Measurements from ENCODE around the gene BNIP3. TPM values are rescaled to one million over a fixed set of nuclear protein-coding genes. Genes with fewer than 3 reads are reported as not detected.
A peak's percentile ranks its signal among the peaks of the same experiment; 100 is the strongest.

Gene BNIP3
- total RNA-seq, 2 donors from 2014 or later: 147 to 158 TPM

DNA sequence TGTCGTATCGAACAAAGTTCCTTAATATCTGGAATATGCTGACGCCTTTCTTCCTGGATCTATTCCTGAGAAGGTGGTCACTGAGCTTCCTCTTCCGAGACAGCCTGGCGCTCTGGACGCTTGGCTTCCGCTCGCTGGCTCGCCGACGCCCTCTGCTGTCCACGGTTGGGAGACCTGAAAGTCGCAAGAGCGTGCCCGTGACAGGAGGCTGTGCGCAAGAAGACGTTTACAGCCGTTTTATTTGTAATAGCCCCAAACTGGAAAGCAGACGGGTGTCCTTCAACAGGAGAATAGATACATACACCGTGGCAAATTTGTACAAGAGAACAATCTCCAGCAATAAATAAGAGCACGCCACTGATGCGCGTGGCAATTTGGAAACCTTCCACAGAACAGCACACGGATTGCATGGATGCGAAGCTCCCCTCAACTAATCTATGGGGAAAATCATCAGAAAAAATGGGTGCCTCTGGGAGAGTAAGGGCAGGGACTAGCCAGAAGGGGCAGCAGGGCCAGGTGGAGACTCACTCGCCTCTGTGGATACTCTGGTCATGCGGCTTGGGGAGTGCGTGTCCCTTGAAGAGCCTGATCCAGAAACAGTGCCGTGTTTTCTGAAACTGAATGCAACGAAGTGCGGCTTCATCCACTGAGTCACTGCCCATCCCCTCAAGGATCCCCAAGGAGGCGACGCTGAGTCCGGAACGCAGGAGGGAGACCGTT, 41.5 kb upstream of the BNIP3 start:
- ATAC-seq (peak; percentile 96), DNase-seq (peak; percentile 86 to 91 (median 88))
- H3K27me3 ChIP-seq: no peaks in the 10 kb centered on the region
- H3K36me3 ChIP-seq (replicated peaks in 1 of 2; ENCODE audit: insufficient read depth in 1 of 2, low read depth in 2 of 2): no peaks in the 10 kb centered on the region
- no peaks in the 10 kb centered on the region for H3K9me3 ChIP-seq
- no peak overlapping the region for H3K4me3 ChIP-seq
- H3K27ac ChIP-seq: no peak overlapping the region
- intact Hi-C loops (cut with DNase I): loop anchor here (5.0 kb wide), 2 partner anchors 46 to 141 kb away; no protein-coding TSS in a partner anchor
- 9 to 13% methylated on average over 34 to 36 of the region's 36 CpGs for WGBS, 2 donors
- TF ChIP-seq CTCF (IDR thresholded peaks at IDR 0.05) (peak; percentile 85 to 95 (median 94)), POLR2A (IDR thresholded peaks at IDR 0.05) (no peak)
- peaks cover 14% of the 10 kb centered on the region for H3K4me1 ChIP-seq

DNA sequence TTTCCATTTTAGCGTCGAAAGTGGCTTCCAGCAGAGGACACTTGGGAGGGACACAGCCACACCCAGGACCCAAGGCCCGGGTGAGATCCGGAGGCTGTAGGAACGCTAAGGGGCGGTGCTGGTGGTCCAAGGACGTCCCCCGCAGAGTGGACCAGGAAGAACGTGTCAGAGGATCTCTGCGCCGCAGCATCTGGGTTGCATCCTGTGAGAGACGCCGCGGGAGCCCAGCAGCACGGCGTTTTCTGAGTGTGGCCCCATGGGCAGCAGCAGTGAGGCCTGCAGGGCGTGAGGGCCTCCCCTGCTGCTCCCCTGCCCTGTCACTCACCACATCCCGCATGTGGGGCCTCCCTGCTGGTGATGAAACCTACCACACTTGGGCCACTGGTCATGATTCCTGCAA, 40.5 kb upstream of the BNIP3 start:
- ATAC-seq (no peak), DNase-seq (no peak)
- 87 to 90% methylated on average over 10 to 18 of the region's 18 CpGs for WGBS, 2 donors
- no peaks in the 10 kb centered on the region for H3K9me3 ChIP-seq
- intact Hi-C loops (cut with DNase I): loop anchor here (5.0 kb wide), 2 partner anchors 45 to 140 kb away; no protein-coding TSS in a partner anchor
- no peaks in the 10 kb centered on the region for H3K36me3 ChIP-seq (replicated peaks in 1 of 2; ENCODE audit: insufficient read depth in 1 of 2, low read depth in 2 of 2)
- no peaks in the 10 kb centered on the region for H3K27me3 ChIP-seq
- H3K4me3 ChIP-seq: no peak overlapping the region
- TF ChIP-seq CTCF (IDR thresholded peaks at IDR 0.05) (no peak), POLR2A (IDR thresholded peaks at IDR 0.05) (no peak)
- peaks cover 14% of the 10 kb centered on the region for H3K4me1 ChIP-seq
- no peak overlapping the region for H3K27ac ChIP-seq

GRCh38 chr10:132021504-132022143, 39.9 kb upstream of the BNIP3 start:
- intact Hi-C loops (cut with DNase I): loop anchor here (5.0 kb wide), 2 partner anchors 44 to 139 kb away; no protein-coding TSS in a partner anchor
- WGBS, 2 donors: 70 to 75% methylated on average over 9 to 12 of the region's 16 CpGs
- DNase-seq (no peak), ATAC-seq (no peak)
- H3K27ac ChIP-seq: no peak overlapping the region
- TF ChIP-seq CTCF (IDR thresholded peaks at IDR 0.05): no peak
- no peak for TF ChIP-seq POLR2A (IDR thresholded peaks at IDR 0.05)
- H3K36me3 ChIP-seq (replicated peaks in 1 of 2; ENCODE audit: insufficient read depth in 1 of 2, low read depth in 2 of 2): no peaks in the 10 kb centered on the region
- peaks cover 14% of the 10 kb centered on the region for H3K4me1 ChIP-seq
- no peak overlapping the region for H3K4me3 ChIP-seq
- no peaks in the 10 kb centered on the region for H3K27me3 ChIP-seq
- no peaks in the 10 kb centered on the region for H3K9me3 ChIP-seq

- DNase-seq (no peak), ATAC-seq (no peak)
- Histone ChIP-seq H3K4me3 (no peak overlapping the region), H3K27me3 (no peaks in the 10 kb centered on the region), H3K27ac (no peak overlapping the region), H3K36me3 (replicated peaks in 1 of 2; ENCODE audit: insufficient read depth in 1 of 2, low read depth in 2 of 2) (no peaks in the 10 kb centered on the region), H3K9me3 (no peaks in the 10 kb centered on the region), H3K4me1 (peaks cover 14% of the 10 kb centered on the region)
- TF ChIP-seq POLR2A (IDR thresholded peaks at IDR 0.05): no peak
- 95 to 96% methylated on average over 22 to 24 of the region's 24 CpGs for WGBS, 2 donors
- intact Hi-C loops (cut with DNase I): loop anchor here (5.0 kb wide), 2 partner anchors 44 to 139 kb away; no protein-coding TSS in a partner anchor
Observed at GRCh38 chr10:132021046-132021445, 39.3 kb upstream of the BNIP3 start.

DNA sequence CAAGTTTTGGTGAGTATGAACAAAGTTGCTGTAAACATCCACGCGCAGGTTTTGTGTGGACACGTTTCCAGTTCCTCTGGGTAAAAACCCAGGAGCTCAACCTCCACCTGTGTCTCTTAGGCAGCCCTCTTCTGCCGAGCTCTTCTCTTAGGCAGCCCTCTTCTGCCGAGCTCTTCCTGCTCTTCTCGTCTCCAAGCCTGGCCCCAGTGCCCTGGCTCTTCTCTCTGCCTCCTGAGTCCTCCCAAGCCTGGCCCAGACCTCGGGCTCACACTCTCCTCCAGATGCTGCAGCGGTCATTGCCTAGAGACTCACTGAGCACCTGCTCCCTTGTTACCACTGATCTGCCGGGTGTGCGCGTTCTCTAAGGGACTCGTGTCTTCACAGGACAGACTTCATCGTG, 38.7 kb upstream of the BNIP3 start:
- DNase-seq: no peak

More for the DNA sequence above, 38.7 kb upstream of the BNIP3 start:
- H3K36me3 ChIP-seq (replicated peaks in 1 of 2; ENCODE audit: insufficient read depth in 1 of 2, low read depth in 2 of 2): no peaks in the 10 kb centered on the region
- H3K27me3 ChIP-seq: no peaks in the 10 kb centered on the region
- H3K4me3 ChIP-seq: no peak overlapping the region
- no peaks in the 10 kb centered on the region for H3K9me3 ChIP-seq
- TF ChIP-seq POLR2A (IDR thresholded peaks at IDR 0.05) (no peak), CTCF (IDR thresholded peaks at IDR 0.05) (no peak)
- no peak overlapping the region for H3K27ac ChIP-seq
- WGBS, 2 donors: 79 to 80% methylated on average over 13 of the region's 13 CpGs
- peaks cover 14% of the 10 kb centered on the region for H3K4me1 ChIP-seq
- no peak for ATAC-seq
- intact Hi-C loops (cut with DNase I): loop anchor here (5.0 kb wide), 2 partner anchors 43 to 138 kb away; no protein-coding TSS in a partner anchor

Data from body of pancreas (tissue), 4 donors.